Stimulated activated CD4-positive, alpha-beta T cell treated with anti-CD3 and anti-CD28 coated beads, Interleukin-2, amount 100 ng/mL, for 24 hours (primary cell): ENCODE results near the gene PPM1G.
"Not testable (repeated sequence)": the region's sequence is repeated elsewhere in the genome, so short reads cannot be mapped to it uniquely, and the experiment has no call there.

Experiments
- DNase-seq, 2 donors: peaks; one replicate each; pipeline ENCODE4 v3.0.0-alpha.2; 2020

Gene PPM1G

GRCh38 chr2:27372937-27373336, 36.5 kb downstream of the PPM1G start:
- no peak for DNase-seq

GRCh38 chr2:27370816-27371620, 38.4 kb downstream of the PPM1G start:
- peak; percentile 39 to 43 for DNase-seq

GRCh38 chr2:27370026-27370815, 39.2 kb downstream of the PPM1G start, which contains the start of the genes EIF2B4 and SNX17:
Gene EIF2B4 (minus strand): TSS chr2:27370338. CDS start chr2:27370314, 24 bp downstream.
Gene SNX17 (plus strand): TSS chr2:27370616. CDS start chr2:27370744, 128 bp downstream.
- peak; percentile 99 for DNase-seq

GRCh38 chr2:27369471-27370025, 39.8 kb downstream of the PPM1G start:
- DNase-seq, result no peak

GRCh38 chr2:27363933-27364332, 45.5 kb downstream of the PPM1G start:
- DNase-seq, result no peak

GRCh38 chr2:27362678-27363420, 46.5 kb downstream of the PPM1G start:
- DNase-seq, result no peak

GRCh38 chr2:27356382-27357181, 52.8 kb downstream of the PPM1G start, which contains the start of gene GTF3C2:
Gene GTF3C2 (minus strand): TSS chr2:27356764. CDS start chr2:27343554, 13,210 bp downstream.
- peak; percentile 90 to 92 for DNase-seq

GRCh38 chr2:27356056-27356381, 53.4 kb downstream of the PPM1G start:
- no peak for DNase-seq

GRCh38 chr2:27354597-27354927, 54.8 kb downstream of the PPM1G start:
- no peak for DNase-seq

GRCh38 chr2:27353762-27354596, 55.4 kb downstream of the PPM1G start:
- no peak for DNase-seq

GRCh38 chr2:27353386-27353761, 56.0 kb downstream of the PPM1G start:
- not testable (repeated sequence) for DNase-seq

- no peak for DNase-seq
These were observed 57.4 kb downstream of the PPM1G start for GRCh38 chr2:27351802-27352598.

- DNase-seq, result no peak
These were observed 59.2 kb downstream of the PPM1G start for GRCh38 chr2:27350106-27350693.

GRCh38 chr2:27347641-27348040, 61.8 kb downstream of the PPM1G start:
- no peak for DNase-seq

- no peak for DNase-seq
These were observed 73.2 kb downstream of the PPM1G start for GRCh38 chr2:27336173-27336572.

- no peak for DNase-seq
These were observed 74.1 kb downstream of the PPM1G start for GRCh38 chr2:27335311-27335710.
